Mesothelial cell of epicardium (in vitro differentiated cells): Measurements from ENCODE around the gene BRF1. TPM values are rescaled to one million over a fixed set of nuclear protein-coding genes. Genes with fewer than 3 reads are reported as not detected.

Experiments used
- DNase-seq, 2 experiments: peaks; one replicate each; pipeline ENCODE4 v3.0.0; 2021; ENCODE audit warnings: low spot score in 2 of 2; ENCODE audit not compliant: unreplicated experiment in 2 of 2
- H3K27ac Mint-ChIP-seq: 2 replicates; pipeline ENCODE4 v1.8.0; 2021; ENCODE audit warnings: mixed read lengths
- H3K27me3 Mint-ChIP-seq: 2 replicates; pipeline ENCODE4 v1.8.0; 2021; ENCODE audit warnings: low read depth, mixed read lengths
- H3K36me3 Mint-ChIP-seq: 2 replicates; pipeline ENCODE4 v1.8.0; 2021; ENCODE audit warnings: mixed read lengths
- H3K4me1 Mint-ChIP-seq: 2 replicates; pipeline ENCODE4 v1.8.0; 2021; ENCODE audit warnings: mixed read lengths
- H3K4me3 Mint-ChIP-seq: 2 replicates; pipeline ENCODE4 v1.8.0; 2021; ENCODE audit warnings: mild to moderate bottlenecking, moderate library complexity, mixed read lengths
- H3K9me3 Mint-ChIP-seq: 2 replicates; pipeline ENCODE4 v1.8.0; 2021; ENCODE audit warnings: mixed read lengths
- CTCF ChIP-seq: fragments of 200-600 bp; sonication (generic); IDR thresholded peaks from one replicate; pipeline ENCODE4 v1.5.0; 2021; ENCODE audit warnings: antibody characterized with exemption; ENCODE audit not compliant: unreplicated experiment
- total RNA-seq: library from RNA; stranded (reverse); gene quantifications from 3 replicates; pipeline ENCODE4 v1.2.1, GENCODE V29; 2021

Gene BRF1
- total RNA-seq, 1 donor from 2014 or later: 78.6 TPM

- Mint-ChIP-seq H3K4me3 (no peak overlapping the region), H3K36me3 (no peaks in the 10 kb centered on the region), H3K27ac (no peak overlapping the region), H3K27me3 (peaks cover 15% of the 10 kb centered on the region), H3K9me3 (peaks cover 9% of the 10 kb centered on the region), H3K4me1 (no peaks in the 10 kb centered on the region)
- no peak for TF ChIP-seq CTCF
- DNase-seq: no peak
These were observed 112.8 kb downstream of the BRF1 start for GRCh38 chr14:105187935-105188524.

- no peak for TF ChIP-seq CTCF
- H3K36me3 Mint-ChIP-seq: no peaks in the 10 kb centered on the region
- no peaks in the 10 kb centered on the region for H3K4me1 Mint-ChIP-seq
- peaks cover 9% of the 10 kb centered on the region for H3K9me3 Mint-ChIP-seq
- H3K27me3 Mint-ChIP-seq: peaks cover 15% of the 10 kb centered on the region
- DNase-seq: no peak
- no peak overlapping the region for H3K4me3 Mint-ChIP-seq
- no peak overlapping the region for H3K27ac Mint-ChIP-seq
These were observed 113.7 kb downstream of the BRF1 start for GRCh38 chr14:105187116-105187515.

GRCh38 chr14:105185973-105186372, 114.8 kb downstream of the BRF1 start:
- Mint-ChIP-seq H3K9me3 (peaks cover 9% of the 10 kb centered on the region), H3K4me1 (no peaks in the 10 kb centered on the region), H3K27me3 (peaks cover 13% of the 10 kb centered on the region), H3K4me3 (no peak overlapping the region), H3K27ac (no peak overlapping the region), H3K36me3 (no peaks in the 10 kb centered on the region)
- no peak for DNase-seq
- no peak for TF ChIP-seq CTCF

- no peak overlapping the region for H3K4me3 Mint-ChIP-seq
- H3K36me3 Mint-ChIP-seq: no peaks in the 10 kb centered on the region
- H3K27ac Mint-ChIP-seq: no peak overlapping the region
- peaks cover 12% of the 10 kb centered on the region for H3K27me3 Mint-ChIP-seq
- H3K9me3 Mint-ChIP-seq: peaks cover 9% of the 10 kb centered on the region
- DNase-seq: no peak
- no peak for TF ChIP-seq CTCF
- H3K4me1 Mint-ChIP-seq: no peaks in the 10 kb centered on the region
These were observed 115.8 kb downstream of the BRF1 start for GRCh38 chr14:105185001-105185400.

- Mint-ChIP-seq H3K4me1 (no peaks in the 10 kb centered on the region), H3K36me3 (no peaks in the 10 kb centered on the region), H3K27me3 (peaks cover 7% of the 10 kb centered on the region), H3K27ac (no peak overlapping the region), H3K4me3 (no peak overlapping the region), H3K9me3 (peaks cover 9% of the 10 kb centered on the region)
- TF ChIP-seq CTCF: no peak
- no peak for DNase-seq
These were observed 116.3 kb downstream of the BRF1 start for GRCh38 chr14:105184461-105184860.
